GM13976 (cell line): Measurements from ENCODE around the gene UBE2I.
"Not testable (repeated sequence)": the region's sequence is repeated elsewhere in the genome, so short reads cannot be mapped to it uniquely, and the experiment has no call there.

Experiments used
- DNase-seq: peaks from one replicate; pipeline ENCODE4 v3.0.0; 2012; ENCODE audit warnings: low spot score
- CTCF ChIP-seq: IDR thresholded peaks from 2 replicates; pipeline ENCODE4 v1.5.1; 2012; ENCODE audit warnings: borderline replicate concordance, mild to moderate bottlenecking; ENCODE audit not compliant: insufficient read depth; ENCODE audit errors: extremely low read depth, missing control alignments, control extremely low read depth
- in situ Hi-C: fragments of 300-500 bp; cut with MboI; formaldehyde crosslinking; loops from one replicate; pipeline ENCODE4 v1.12.0; 2022; ENCODE audit warnings: low sequenced_read_pairs, mixed read lengths, inconsistent platforms; ENCODE audit not compliant: unreplicated experiment

The UBE2I gene

GRCh38 chr16:1293921-1294656, 15.3 kb upstream of the UBE2I start:
- no peak for DNase-seq
- in situ Hi-C loops = no loop called here
- TF ChIP-seq CTCF = no peak

GRCh38 chr16:1295465-1295864, 14.0 kb upstream of the UBE2I start:
- DNase-seq = no peak
- no peak for TF ChIP-seq CTCF
- in situ Hi-C loops = no loop called here

GRCh38 chr16:1296688-1297017, 12.8 kb upstream of the UBE2I start:
- DNase-seq, in situ Hi-C loops: not testable (repeated sequence)

- DNase-seq = no peak
- TF ChIP-seq CTCF = no peak
- in situ Hi-C loops = no loop called here
These were observed 12.3 kb upstream of the UBE2I start for GRCh38 chr16:1297018-1297696.

GRCh38 chr16:1298406-1298805, 11.0 kb upstream of the UBE2I start:
- no peak for DNase-seq
- TF ChIP-seq CTCF = no peak
- in situ Hi-C loops = no loop called here

- DNase-seq = no peak
- in situ Hi-C loops = no loop called here
- TF ChIP-seq CTCF = no peak
These were observed 10.2 kb upstream of the UBE2I start for GRCh38 chr16:1299012-1299867.

- in situ Hi-C loops = loop anchor here (25.0 kb wide), 1 partner anchor 88 kb away; no protein-coding TSS in a partner anchor
- no peak for DNase-seq
- TF ChIP-seq CTCF = no peak
These were observed 9.6 kb upstream of the UBE2I start for GRCh38 chr16:1299868-1300203.
